Ramos (cell line): Measurements from ENCODE around the gene SLX4.

Source experiments
- in situ Hi-C: fragments of 300-500 bp; cut with MboI; formaldehyde crosslinking; loops from one replicate; pipeline ENCODE4 v1.14.3; 2022; ENCODE audit warnings: low sequenced_read_pairs; ENCODE audit not compliant: unreplicated experiment

SLX4 gene

GRCh38 chr16:3564889-3565141, 46.6 kb downstream of the SLX4 start:
- in situ Hi-C loops = no loop called here

GRCh38 chr16:3564130-3564888, 47.1 kb downstream of the SLX4 start:
- in situ Hi-C loops = no loop called here

- in situ Hi-C loops = no loop called here
Measured at GRCh38 chr16:3562914-3563480, 48.4 kb downstream of the SLX4 start.

- in situ Hi-C loops = no loop called here
Measured at GRCh38 chr16:3561626-3562025, 49.8 kb downstream of the SLX4 start.

- in situ Hi-C loops = no loop called here
Measured at GRCh38 chr16:3554351-3554928, 57.0 kb downstream of the SLX4 start.

- in situ Hi-C loops = no loop called here
Measured at GRCh38 chr16:3553138-3553923, 58.1 kb downstream of the SLX4 start.

- in situ Hi-C loops = no loop called here
Measured at GRCh38 chr16:3550851-3551847, 60.3 kb downstream of the SLX4 start.

GRCh38 chr16:3549906-3550305, 61.5 kb downstream of the SLX4 start:
- in situ Hi-C loops = no loop called here

GRCh38 chr16:3548859-3549258, 62.5 kb downstream of the SLX4 start:
- in situ Hi-C loops = no loop called here

- in situ Hi-C loops = no loop called here
Measured at GRCh38 chr16:3548445-3548844, 63.0 kb downstream of the SLX4 start.

- in situ Hi-C loops = no loop called here
Measured at GRCh38 chr16:3546986-3547682, 64.3 kb downstream of the SLX4 start.

- in situ Hi-C loops = no loop called here
Measured at GRCh38 chr16:3542601-3543373, 68.6 kb downstream of the SLX4 start.

- in situ Hi-C loops = no loop called here
Measured at GRCh38 chr16:3541527-3542155, 69.8 kb downstream of the SLX4 start.

GRCh38 chr16:3538222-3538621, 73.2 kb downstream of the SLX4 start:
- in situ Hi-C loops = no loop called here

- in situ Hi-C loops = no loop called here
Measured at GRCh38 chr16:3536851-3537250, 74.6 kb downstream of the SLX4 start.

GRCh38 chr16:3536271-3536731, 75.1 kb downstream of the SLX4 start:
- in situ Hi-C loops = no loop called here

- in situ Hi-C loops = no loop called here
Measured at GRCh38 chr16:3534126-3534525, 77.3 kb downstream of the SLX4 start.

- in situ Hi-C loops = no loop called here
Measured at GRCh38 chr16:3532741-3533140, 78.7 kb downstream of the SLX4 start.
